Gastroesophageal sphincter (tissue), 4 donors: ENCODE measurements around the gene RAB38. TPM values are rescaled to one million over a fixed set of nuclear protein-coding genes. Genes with fewer than 3 reads are reported as not detected.

Source experiments
- ATAC-seq: fragments of 150-250 bp; one replicate; pipeline ENCODE4 v1.9.1; 2016; ENCODE audit warnings: mild to moderate bottlenecking, moderate library complexity
- H3K27ac ChIP-seq, 4 donors: fragments of 200-600 bp; sonication (generic) in 3 of 4; 1 replicate in 3 of 4; 2 replicates in 1 of 4; pipeline ENCODE4 v1.5.1; 2016 to 2019
- H3K27me3 ChIP-seq: fragments of 200-600 bp; sonication (generic); one replicate; pipeline ENCODE4 v1.5.1; 2019
- H3K36me3 ChIP-seq, 2 donors: fragments of 200-600 bp; sonication (generic); one replicate each; pipeline ENCODE4 v1.5.1; 2019; ENCODE audit warnings: control low read depth in 1 of 2
- H3K4me1 ChIP-seq, 3 donors: fragments of 200-600 bp; sonication (generic); 1 replicate in 2 of 3; 2 replicates in 1 of 3; pipeline ENCODE4 v1.5.1; 2016 to 2019; ENCODE audit warnings: control low read depth in 2 of 3
- H3K4me3 ChIP-seq, 2 donors: fragments of 200-600 bp; sonication (generic); one replicate each; pipeline ENCODE4 v1.5.1; 2019; ENCODE audit warnings: mild to moderate bottlenecking in 1 of 2, moderate library complexity in 1 of 2
- H3K9me3 ChIP-seq, 3 donors: fragments of 200-600 bp; sonication (generic); one replicate each; pipeline ENCODE4 v1.5.1; 2017 to 2019; ENCODE audit warnings: control low read depth in 2 of 3
- EP300 ChIP-seq: sonication (generic); formaldehyde crosslinking; IDR thresholded peaks from one replicate; pipeline ENCODE4 v1.6.1; 2017; ENCODE audit warnings: antibody characterized with exemption, mild to moderate bottlenecking
- POLR2A ChIP-seq, 2 donors: fragments of 450-650 bp; IDR thresholded peaks; one replicate each; pipeline ENCODE4 v1.6.1; 2017; ENCODE audit warnings: antibody characterized with exemption in 2 of 2, mild to moderate bottlenecking in 2 of 2, moderate library complexity in 1 of 2
- POLR2AphosphoS5 ChIP-seq: sonication (generic); formaldehyde crosslinking; IDR thresholded peaks from one replicate; pipeline ENCODE4 v1.6.1; 2017; ENCODE audit warnings: antibody characterized with exemption
- WGBS, 2 donors: methylation state at CpG; one replicate each; pipeline ENCODE4 v1.1.5; 2018; ENCODE audit warnings: low coverage in 1 of 2; 5-methylcytosine and 5-hydroxymethylcytosine counted together
- total RNA-seq, 4 donors: library from RNA; depleted of rRNA; stranded (reverse); fragments of >200 nt; gene quantifications; one replicate each; pipeline ENCODE4 v1.1.0, GENCODE V29; 2016
- TF ChIP-seq, protein P1 (sequence below), 4 experiments: fragments of 200-600 bp in 2 of 4; fragments of 450-650 bp in 2 of 4; sonication (generic) in 1 of 4; IDR thresholded peaks; one replicate each; pipeline ENCODE4 v1.5.1; 2017 to 2019; ENCODE audit warnings: antibody characterized with exemption in 4 of 4, mild to moderate bottlenecking in 2 of 4, moderate library complexity in 2 of 4

RAB38 gene
- total RNA-seq, 4 donors from 2014 or later, result 1.2 to 4.6 (median 1.6) TPM; not detected in 1

DNA sequence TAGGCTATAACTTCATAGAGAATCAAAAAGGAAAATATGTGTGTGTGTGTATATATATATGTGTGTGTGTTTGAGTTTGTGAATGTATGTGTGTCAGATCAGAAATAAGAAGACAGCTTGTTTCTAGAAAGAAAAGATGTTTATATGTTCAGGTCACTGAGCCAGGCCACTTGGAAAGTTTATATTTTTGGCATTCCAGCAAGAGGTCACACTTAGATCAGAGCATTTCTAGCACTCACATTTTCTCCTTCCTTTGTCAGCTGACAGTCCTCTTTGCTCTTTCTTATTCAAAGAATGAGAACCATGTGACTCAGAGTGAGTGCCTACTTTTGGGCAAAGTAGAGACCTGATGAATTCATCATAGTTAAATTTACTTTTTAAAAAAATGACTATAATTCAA lies 22.9 kb downstream of the RAB38 start:
- Histone ChIP-seq H3K36me3 (no peaks in the 10 kb centered on the region), H3K9me3 (peaks cover 0 to 12% (median 0%) of the 10 kb centered on the region in 3 donors), H3K27ac (no peak overlapping the region), H3K4me3 (no peak overlapping the region), H3K27me3 (no peaks in the 10 kb centered on the region), H3K4me1 (peaks cover 0 to 18% (median 0%) of the 10 kb centered on the region in 3 donors)
- no peak for ATAC-seq
- TF ChIP-seq, protein P1, sequence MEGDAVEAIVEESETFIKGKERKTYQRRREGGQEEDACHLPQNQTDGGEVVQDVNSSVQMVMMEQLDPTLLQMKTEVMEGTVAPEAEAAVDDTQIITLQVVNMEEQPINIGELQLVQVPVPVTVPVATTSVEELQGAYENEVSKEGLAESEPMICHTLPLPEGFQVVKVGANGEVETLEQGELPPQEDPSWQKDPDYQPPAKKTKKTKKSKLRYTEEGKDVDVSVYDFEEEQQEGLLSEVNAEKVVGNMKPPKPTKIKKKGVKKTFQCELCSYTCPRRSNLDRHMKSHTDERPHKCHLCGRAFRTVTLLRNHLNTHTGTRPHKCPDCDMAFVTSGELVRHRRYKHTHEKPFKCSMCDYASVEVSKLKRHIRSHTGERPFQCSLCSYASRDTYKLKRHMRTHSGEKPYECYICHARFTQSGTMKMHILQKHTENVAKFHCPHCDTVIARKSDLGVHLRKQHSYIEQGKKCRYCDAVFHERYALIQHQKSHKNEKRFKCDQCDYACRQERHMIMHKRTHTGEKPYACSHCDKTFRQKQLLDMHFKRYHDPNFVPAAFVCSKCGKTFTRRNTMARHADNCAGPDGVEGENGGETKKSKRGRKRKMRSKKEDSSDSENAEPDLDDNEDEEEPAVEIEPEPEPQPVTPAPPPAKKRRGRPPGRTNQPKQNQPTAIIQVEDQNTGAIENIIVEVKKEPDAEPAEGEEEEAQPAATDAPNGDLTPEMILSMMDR (IDR thresholded peaks at IDR 0.05), result no peak
- no peak for TF ChIP-seq EP300
- no peak for TF ChIP-seq POLR2A (IDR thresholded peaks at IDR 0.05)
- no peak for TF ChIP-seq POLR2AphosphoS5

DNA sequence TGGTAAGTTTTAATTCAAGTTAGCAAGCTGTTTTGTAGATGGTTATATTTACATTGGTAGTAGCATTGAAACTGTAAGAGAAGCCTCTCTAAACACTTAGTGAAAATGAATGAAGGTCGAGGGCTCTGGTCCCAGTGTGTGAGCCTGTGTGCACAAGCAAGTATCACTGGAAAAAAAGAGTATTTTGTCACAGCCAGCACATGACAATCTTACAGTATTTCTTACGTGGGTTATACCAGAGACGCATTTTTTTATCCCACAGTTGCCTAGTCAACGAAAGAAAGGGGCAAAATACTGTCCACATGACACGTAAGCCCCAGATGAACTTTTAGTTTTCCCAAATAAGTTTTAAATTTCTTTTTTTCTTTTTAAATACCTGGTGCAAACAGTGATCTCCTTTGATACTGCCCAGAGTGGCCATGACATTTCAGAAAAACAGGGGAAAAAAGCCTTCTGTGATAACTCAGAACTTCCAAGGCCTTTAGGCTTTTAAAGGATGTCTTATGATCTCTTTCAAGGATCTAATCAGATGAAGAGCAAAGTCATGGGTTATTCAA lies 23.5 kb downstream of the RAB38 start:
- WGBS, 2 donors, result 55 to 66% methylated on average over 5 of the region's 5 CpGs

DNA sequence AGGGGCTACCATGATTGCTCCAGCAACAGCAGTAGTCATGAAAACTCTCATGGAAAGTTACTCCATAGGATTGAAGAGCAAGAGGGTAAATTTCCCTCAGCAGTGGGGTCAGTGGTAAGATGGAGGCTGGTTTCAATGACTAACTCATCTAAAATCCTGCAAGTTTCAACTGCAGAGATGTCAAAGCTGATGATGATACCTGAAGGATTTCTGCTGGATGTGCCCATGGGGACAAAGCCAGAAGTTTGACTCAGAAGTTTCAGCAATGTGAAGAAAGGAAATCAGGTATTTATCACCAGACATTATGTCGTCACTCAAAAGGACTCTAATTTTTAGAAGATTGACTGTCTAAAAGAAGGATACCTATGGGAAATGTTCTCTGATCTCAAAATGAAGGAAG lies 29.1 kb downstream of the RAB38 start:
- Histone ChIP-seq H3K4me1 (no peaks in the 10 kb centered on the region), H3K36me3 (no peaks in the 10 kb centered on the region), H3K27ac (no peak overlapping the region), H3K27me3 (no peaks in the 10 kb centered on the region), H3K9me3 (no peaks in the 10 kb centered on the region), H3K4me3 (no peak overlapping the region)
- 78 to 100% methylated on average over 1 of the region's 1 CpG for WGBS, 2 donors
- no peak for ATAC-seq
- TF ChIP-seq EP300 (no peak), POLR2A (IDR thresholded peaks at IDR 0.05) (no peak), POLR2AphosphoS5 (no peak)
- TF ChIP-seq, protein P1 (IDR thresholded peaks at IDR 0.05), result no peak

More for the DNA sequence above, 23.5 kb downstream of the RAB38 start:
- no peak overlapping the region for H3K4me3 ChIP-seq
- no peak for TF ChIP-seq POLR2AphosphoS5
- TF ChIP-seq, protein P1 (IDR thresholded peaks at IDR 0.05), result no peak
- TF ChIP-seq EP300, result no peak
- TF ChIP-seq POLR2A (IDR thresholded peaks at IDR 0.05), result no peak
- H3K27me3 ChIP-seq, result no peaks in the 10 kb centered on the region
- no peak for ATAC-seq
- H3K4me1 ChIP-seq, result peaks cover 0 to 18% (median 0%) of the 10 kb centered on the region in 3 donors
- H3K36me3 ChIP-seq, result no peaks in the 10 kb centered on the region
- no peak overlapping the region for H3K27ac ChIP-seq
- peaks cover 0 to 12% (median 0%) of the 10 kb centered on the region in 3 donors for H3K9me3 ChIP-seq

DNA sequence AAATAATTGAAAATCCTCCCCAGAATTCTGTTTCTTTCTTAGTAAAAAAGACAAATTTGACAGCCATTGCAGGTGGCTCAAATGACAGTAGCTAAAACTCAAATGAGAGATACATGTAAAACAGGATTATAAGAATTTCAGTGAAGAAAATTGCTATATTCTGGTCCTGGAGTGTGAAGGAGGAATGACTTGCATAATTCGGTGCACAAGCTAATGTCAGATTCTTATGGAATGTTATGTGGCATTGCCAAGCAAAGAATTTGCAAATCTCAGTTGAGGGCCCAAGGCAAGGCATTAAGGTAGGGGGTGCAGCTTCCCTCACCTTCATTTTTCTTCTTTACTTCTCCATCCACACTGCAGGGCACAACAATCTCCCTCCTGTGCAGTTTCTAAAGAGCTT lies 35.4 kb downstream of the RAB38 start:
- ATAC-seq, result no peak
- no peaks in the 10 kb centered on the region for H3K36me3 ChIP-seq
- no peak overlapping the region for H3K27ac ChIP-seq
- H3K4me1 ChIP-seq, result no peaks in the 10 kb centered on the region
- no peaks in the 10 kb centered on the region for H3K27me3 ChIP-seq
- WGBS, 2 donors, result 71 to 100% methylated on average over 1 of the region's 1 CpG
- no peaks in the 10 kb centered on the region for H3K9me3 ChIP-seq
- TF ChIP-seq, protein P1 (IDR thresholded peaks at IDR 0.05), result no peak
- no peak for TF ChIP-seq POLR2AphosphoS5
- no peak for TF ChIP-seq EP300
- no peak for TF ChIP-seq POLR2A (IDR thresholded peaks at IDR 0.05)
- no peak overlapping the region for H3K4me3 ChIP-seq

DNA sequence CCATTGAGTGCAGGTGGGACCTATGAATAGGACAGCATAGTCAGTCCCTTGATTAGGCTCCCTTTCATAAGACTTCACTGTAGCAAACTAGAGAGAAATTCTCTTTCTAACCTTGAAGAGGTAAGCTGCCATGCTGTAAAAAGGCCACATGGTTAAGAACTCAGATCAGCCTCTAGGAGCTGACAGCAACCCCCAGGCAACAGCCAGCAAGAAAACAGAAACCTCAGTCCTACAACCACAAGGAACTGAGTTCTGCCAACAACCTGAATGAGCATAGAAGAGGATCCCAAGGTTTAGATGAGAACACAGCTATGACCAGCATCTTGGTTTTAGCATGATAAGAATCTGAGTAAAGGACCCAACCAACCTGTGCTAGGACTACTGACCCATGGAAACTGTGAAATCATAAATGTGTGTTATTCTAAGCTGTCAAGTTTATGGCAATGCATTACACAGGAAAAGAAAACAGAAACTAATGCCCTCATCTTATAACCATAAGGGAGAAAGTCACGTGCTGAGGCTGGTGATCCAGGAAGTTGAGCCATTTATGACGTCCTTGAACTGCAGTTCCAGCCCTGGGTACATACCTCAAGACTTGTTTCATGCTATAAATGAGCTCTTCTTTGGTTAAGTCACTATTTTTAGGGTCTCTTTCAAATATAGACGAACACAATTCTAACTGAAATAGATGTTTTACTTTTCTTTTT lies 43.3 kb downstream of the RAB38 start:
- Histone ChIP-seq H3K27me3 (no peaks in the 10 kb centered on the region), H3K4me3 (no peak overlapping the region), H3K27ac (no peak overlapping the region), H3K4me1 (no peaks in the 10 kb centered on the region), H3K9me3 (peaks cover 0 to 11% (median 0%) of the 10 kb centered on the region in 3 donors), H3K36me3 (peaks cover 0 to 6% of the 10 kb centered on the region in 2 donors)
- TF ChIP-seq EP300 (no peak), POLR2A (IDR thresholded peaks at IDR 0.05) (no peak), POLR2AphosphoS5 (no peak)
- TF ChIP-seq, protein P1 (IDR thresholded peaks at IDR 0.05), result no peak
- 74 to 77% methylated on average over 3 of the region's 3 CpGs for WGBS, 2 donors
- no peak for ATAC-seq
